HepG2 (cell line): Measurements from ENCODE around the gene TTC28. TPM values are rescaled to one million over a fixed set of nuclear protein-coding genes. Genes with fewer than 3 reads are reported as not detected.

ENCODE experiments used
- EHMT2 ChIP-seq: fragments of 200-600 bp; sonication (generic); IDR thresholded peaks from 2 replicates; pipeline ENCODE4 v1.7.0; 2017; ENCODE audit warnings: antibody characterized with exemption, low read depth, low read length, borderline replicate concordance
- FOXK2 ChIP-seq: fragments of 450-650 bp; IDR thresholded peaks from 2 replicates; pipeline ENCODE4 v1.6.1; 2016
- NR2F6 ChIP-seq, 2 experiments: IDR thresholded peaks; 2 replicates each; pipeline ENCODE4 v1.6.1; 2016; ENCODE audit warnings: antibody characterized with exemption in 1 of 2, mild to moderate bottlenecking in 1 of 2
- polyA plus RNA-seq, 8 experiments: library from polyadenylated mRNA; depleted of rRNA in 3 of 8; stranded (reverse) in 7 of 8; unstranded in 1 of 8; fragments of >200 nt; fragmentation: Illumina TruSeq in 4 of 8; extraction: Trizol in 4 of 8; gene quantifications; 2 replicates each; pipeline versions ENCODE4 v1.2.1 to v1.2.3, GENCODE V29; 2011 to 2016; ENCODE audit warnings: low read depth in 4 of 8, missing spikeins in 1 of 8, mixed read lengths in 1 of 8; ENCODE audit not compliant: insufficient read depth in 1 of 8
- total RNA-seq, 5 experiments: library from RNA; depleted of rRNA; stranded (reverse); fragments of >200 nt; fragmentation: Illumina TruSeq; extraction: Trizol; gene quantifications; 2 replicates each; pipeline ENCODE4 v1.2.3, GENCODE V29; 2016; ENCODE audit warnings: low read depth in 1 of 5
- TF ChIP-seq, protein P1 (sequence below): sonication (generic); formaldehyde crosslinking; IDR thresholded peaks from 2 replicates; pipeline ENCODE4 v1.4.0; 2020; ENCODE audit warnings: missing genetic modification reagents
- TF ChIP-seq, protein P2 (sequence below): sonication (generic); formaldehyde crosslinking; IDR thresholded peaks from 2 replicates; pipeline ENCODE4 v1.4.0; 2020; ENCODE audit warnings: mild to moderate bottlenecking, missing genetic modification reagents
- TF ChIP-seq, protein P3 (sequence below): sonication (generic); formaldehyde crosslinking; IDR thresholded peaks from 2 replicates; pipeline ENCODE4 v1.4.0; 2020; ENCODE audit warnings: mild to moderate bottlenecking, low read depth, missing genetic modification reagents
- TF ChIP-seq, protein P4 (sequence below): sonication (generic); formaldehyde crosslinking; conservative IDR thresholded peaks from 2 replicates; pipeline ENCODE4 v1.8.1; 2023; ENCODE audit warnings: missing genetic modification reagents

Gene TTC28
- total and polyA plus RNA-seq, 2 of the 13 experiments (the other 11 are each of a cell fraction or from before 2014, with no cell fraction given): 4.2 to 13.1 TPM

DNA sequence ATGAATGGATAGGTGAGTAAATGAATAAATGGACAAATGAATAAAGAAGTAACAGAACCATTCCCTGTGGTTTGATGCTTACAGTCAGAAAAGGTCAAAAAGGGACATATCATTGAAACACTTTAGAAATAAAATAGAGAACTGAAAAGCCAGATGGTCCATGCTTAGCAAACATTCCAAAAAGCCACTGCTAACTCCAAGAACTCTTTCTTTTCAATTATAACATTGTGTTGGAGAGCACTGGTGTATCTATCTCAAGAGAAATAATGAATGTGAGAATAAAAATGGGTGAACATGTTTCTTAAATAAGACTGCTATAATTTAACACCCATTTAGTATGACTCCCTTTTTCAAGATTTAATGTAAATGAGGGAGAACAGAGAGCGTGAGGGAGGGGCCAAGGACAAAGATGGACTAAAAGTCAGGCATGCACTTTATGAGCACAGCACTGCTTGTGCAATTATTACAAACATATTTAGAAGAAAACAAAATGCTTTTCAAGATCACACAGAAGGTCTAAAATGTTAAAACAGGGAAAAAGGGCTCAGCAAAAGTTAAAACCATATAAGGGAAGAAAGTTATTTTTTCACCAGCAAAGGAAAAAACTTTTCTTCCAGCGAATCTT, 536.3 kb downstream of the TTC28 start (continued):
- TF ChIP-seq, protein P1, sequence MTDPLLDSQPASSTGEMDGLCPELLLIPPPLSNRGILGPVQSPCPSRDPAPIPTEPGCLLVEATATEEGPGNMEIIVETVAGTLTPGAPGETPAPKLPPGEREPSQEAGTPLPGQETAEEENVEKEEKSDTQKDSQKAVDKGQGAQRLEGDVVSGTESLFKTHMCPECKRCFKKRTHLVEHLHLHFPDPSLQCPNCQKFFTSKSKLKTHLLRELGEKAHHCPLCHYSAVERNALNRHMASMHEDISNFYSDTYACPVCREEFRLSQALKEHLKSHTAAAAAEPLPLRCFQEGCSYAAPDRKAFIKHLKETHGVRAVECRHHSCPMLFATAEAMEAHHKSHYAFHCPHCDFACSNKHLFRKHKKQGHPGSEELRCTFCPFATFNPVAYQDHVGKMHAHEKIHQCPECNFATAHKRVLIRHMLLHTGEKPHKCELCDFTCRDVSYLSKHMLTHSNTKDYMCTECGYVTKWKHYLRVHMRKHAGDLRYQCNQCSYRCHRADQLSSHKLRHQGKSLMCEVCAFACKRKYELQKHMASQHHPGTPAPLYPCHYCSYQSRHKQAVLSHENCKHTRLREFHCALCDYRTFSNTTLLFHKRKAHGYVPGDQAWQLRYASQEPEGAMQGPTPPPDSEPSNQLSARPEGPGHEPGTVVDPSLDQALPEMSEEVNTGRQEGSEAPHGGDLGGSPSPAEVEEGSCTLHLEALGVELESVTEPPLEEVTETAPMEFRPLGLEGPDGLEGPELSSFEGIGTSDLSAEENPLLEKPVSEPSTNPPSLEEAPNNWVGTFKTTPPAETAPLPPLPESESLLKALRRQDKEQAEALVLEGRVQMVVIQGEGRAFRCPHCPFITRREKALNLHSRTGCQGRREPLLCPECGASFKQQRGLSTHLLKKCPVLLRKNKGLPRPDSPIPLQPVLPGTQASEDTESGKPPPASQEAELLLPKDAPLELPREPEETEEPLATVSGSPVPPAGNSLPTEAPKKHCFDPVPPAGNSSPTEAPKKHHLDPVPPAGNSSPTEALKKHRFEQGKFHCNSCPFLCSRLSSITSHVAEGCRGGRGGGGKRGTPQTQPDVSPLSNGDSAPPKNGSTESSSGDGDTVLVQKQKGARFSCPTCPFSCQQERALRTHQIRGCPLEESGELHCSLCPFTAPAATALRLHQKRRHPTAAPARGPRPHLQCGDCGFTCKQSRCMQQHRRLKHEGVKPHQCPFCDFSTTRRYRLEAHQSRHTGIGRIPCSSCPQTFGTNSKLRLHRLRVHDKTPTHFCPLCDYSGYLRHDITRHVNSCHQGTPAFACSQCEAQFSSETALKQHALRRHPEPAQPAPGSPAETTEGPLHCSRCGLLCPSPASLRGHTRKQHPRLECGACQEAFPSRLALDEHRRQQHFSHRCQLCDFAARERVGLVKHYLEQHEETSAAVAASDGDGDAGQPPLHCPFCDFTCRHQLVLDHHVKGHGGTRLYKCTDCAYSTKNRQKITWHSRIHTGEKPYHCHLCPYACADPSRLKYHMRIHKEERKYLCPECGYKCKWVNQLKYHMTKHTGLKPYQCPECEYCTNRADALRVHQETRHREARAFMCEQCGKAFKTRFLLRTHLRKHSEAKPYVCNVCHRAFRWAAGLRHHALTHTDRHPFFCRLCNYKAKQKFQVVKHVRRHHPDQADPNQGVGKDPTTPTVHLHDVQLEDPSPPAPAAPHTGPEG (CRISPR knock-in tag): no peak
- TF ChIP-seq EHMT2 (no peak), FOXK2 (no peak), NR2F6 (IDR thresholded peaks at IDR 0.05) (no peak), NR2F6 (CRISPR knock-in tag; IDR thresholded peaks at IDR 0.05) (no peak)
- TF ChIP-seq, protein P2, sequence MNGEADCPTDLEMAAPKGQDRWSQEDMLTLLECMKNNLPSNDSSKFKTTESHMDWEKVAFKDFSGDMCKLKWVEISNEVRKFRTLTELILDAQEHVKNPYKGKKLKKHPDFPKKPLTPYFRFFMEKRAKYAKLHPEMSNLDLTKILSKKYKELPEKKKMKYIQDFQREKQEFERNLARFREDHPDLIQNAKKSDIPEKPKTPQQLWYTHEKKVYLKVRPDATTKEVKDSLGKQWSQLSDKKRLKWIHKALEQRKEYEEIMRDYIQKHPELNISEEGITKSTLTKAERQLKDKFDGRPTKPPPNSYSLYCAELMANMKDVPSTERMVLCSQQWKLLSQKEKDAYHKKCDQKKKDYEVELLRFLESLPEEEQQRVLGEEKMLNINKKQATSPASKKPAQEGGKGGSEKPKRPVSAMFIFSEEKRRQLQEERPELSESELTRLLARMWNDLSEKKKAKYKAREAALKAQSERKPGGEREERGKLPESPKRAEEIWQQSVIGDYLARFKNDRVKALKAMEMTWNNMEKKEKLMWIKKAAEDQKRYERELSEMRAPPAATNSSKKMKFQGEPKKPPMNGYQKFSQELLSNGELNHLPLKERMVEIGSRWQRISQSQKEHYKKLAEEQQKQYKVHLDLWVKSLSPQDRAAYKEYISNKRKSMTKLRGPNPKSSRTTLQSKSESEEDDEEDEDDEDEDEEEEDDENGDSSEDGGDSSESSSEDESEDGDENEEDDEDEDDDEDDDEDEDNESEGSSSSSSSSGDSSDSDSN (CRISPR knock-in tag): no peak
- TF ChIP-seq, protein P3, sequence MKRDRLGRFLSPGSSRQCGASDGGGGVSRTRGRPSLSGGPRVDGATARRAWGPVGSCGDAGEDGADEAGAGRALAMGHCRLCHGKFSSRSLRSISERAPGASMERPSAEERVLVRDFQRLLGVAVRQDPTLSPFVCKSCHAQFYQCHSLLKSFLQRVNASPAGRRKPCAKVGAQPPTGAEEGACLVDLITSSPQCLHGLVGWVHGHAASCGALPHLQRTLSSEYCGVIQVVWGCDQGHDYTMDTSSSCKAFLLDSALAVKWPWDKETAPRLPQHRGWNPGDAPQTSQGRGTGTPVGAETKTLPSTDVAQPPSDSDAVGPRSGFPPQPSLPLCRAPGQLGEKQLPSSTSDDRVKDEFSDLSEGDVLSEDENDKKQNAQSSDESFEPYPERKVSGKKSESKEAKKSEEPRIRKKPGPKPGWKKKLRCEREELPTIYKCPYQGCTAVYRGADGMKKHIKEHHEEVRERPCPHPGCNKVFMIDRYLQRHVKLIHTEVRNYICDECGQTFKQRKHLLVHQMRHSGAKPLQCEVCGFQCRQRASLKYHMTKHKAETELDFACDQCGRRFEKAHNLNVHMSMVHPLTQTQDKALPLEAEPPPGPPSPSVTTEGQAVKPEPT: no peak
- TF ChIP-seq, protein P4, sequence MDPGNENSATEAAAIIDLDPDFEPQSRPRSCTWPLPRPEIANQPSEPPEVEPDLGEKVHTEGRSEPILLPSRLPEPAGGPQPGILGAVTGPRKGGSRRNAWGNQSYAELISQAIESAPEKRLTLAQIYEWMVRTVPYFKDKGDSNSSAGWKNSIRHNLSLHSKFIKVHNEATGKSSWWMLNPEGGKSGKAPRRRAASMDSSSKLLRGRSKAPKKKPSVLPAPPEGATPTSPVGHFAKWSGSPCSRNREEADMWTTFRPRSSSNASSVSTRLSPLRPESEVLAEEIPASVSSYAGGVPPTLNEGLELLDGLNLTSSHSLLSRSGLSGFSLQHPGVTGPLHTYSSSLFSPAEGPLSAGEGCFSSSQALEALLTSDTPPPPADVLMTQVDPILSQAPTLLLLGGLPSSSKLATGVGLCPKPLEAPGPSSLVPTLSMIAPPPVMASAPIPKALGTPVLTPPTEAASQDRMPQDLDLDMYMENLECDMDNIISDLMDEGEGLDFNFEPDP (CRISPR knock-in tag): no peak
